Endometrial microvascular endothelial cells (primary cell): ENCODE results near the gene PRPF31. TPM values are rescaled to one million over a fixed set of nuclear protein-coding genes. Genes with fewer than 3 reads are reported as not detected.

ENCODE experiments used
- in situ Hi-C: cut with HindIII; loops from 2 replicates; pipeline ENCODE4 v1.10.0; 2017; ENCODE audit warnings: low sequenced_read_pairs, low pct_unique_long_range_greater_than_20kb; ENCODE audit errors: inconsistent ontology term
- total RNA-seq: library from RNA; depleted of rRNA; stranded (reverse); fragments of >200 nt; gene quantifications from one replicate; pipeline ENCODE4 v1.2.3, GENCODE V29; 2015; ENCODE audit errors: inconsistent ontology term

Gene PRPF31
- total RNA-seq, 1 donor from 2014 or later, result 127 TPM

DNA sequence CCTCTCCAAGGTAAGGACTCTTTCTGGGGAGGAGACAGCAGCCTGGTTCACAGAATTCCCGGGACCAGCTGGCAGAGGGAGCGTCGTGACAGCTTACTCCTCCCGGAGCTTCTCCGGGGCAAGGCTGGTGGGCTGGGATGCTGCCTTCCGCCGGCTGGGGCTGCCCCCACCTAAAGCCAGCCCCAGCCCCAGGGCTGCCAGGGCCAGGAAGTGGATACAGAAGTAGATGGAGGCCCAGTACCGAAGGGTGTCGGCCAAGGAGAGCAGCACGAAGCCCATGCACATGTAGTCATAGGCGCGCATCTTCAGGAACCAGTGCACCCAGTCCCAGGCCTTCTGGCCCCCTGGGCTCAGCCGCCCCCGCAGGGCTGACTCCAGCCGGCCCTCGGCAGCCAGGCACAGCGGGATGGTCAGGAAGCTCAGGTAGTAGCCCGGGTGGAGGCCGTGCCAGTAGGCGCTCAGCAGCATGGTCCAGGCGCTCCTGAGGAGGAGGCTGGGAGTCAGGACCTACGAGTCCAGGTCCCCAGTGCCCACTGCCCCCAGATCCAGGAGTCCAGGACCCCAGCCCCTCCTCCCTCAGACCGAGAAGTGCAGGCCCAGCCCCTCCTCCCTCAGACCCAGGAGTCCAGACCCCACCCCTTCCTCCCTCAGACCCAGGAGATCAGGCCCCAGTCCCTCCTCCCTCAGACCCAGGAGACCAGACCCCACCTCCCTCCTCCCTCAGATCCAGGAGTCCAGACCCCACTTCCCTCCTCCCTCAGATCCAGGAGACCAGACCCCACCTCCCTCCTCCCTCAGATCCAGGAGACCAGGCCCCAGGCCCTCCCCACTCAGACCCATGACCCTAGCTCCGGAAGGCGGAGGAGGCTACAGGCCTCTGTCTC lies 58.6 kb downstream of the PRPF31 start:
- in situ Hi-C loops, result no loop called here

GRCh38 chr19:54178581-54179261 lies 63.2 kb downstream of the PRPF31 start:
- in situ Hi-C loops, result no loop called here

DNA sequence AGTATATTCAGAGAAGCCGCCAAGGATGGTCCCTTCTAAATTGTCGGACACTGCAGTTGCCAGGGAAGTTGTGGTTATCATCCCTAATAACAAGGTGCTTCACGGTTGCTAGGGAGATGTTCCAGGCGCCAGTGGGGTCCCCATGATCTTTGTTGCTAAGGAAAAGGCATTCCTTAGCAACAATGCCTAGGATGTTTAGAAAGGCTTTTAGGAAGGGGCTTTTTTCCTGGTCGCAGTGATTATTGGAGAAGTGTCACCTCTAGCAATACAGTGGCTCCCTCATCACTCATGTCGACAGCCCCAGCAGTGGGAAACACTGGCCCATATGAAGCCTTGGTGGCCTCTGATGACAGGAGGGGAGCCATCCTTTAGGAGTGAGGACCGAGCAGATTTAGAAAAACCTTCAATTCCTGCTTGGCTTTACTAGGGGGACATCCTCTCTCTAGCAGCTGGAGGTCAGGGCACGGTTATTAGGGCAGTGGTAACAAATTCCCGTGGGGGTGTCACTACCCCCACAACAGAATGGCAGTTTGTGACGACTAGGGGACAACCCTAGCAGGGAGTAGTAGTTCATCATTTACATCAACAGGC lies 63.8 kb downstream of the PRPF31 start:
- in situ Hi-C loops, result no loop called here

DNA sequence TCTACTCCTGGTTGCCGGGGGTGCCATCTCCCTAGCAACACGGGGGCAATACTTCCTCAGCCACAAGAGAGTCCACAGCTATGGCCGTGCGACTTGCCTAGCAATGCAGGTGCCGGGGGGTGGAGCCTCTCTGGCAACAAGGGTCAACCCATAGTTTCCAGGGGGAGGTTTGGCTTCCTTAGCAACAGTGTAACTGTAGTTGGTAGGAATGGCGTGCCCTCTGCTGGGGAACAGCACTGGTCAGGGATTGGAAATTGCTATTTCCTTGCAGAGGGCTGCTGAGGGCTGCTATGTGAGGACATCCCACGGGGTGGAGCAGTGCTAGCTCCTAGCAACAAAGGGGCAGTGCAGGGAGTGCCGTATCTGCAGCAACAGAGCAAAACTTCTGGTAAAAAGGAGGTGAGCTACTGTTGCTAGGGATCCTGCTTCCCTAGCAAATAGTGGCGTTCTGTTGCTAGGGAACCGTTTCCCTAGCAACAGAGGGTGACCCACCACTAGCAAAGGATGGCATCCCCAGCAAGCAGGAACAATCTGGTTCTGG lies 64.4 kb downstream of the PRPF31 start:
- in situ Hi-C loops, result no loop called here

DNA sequence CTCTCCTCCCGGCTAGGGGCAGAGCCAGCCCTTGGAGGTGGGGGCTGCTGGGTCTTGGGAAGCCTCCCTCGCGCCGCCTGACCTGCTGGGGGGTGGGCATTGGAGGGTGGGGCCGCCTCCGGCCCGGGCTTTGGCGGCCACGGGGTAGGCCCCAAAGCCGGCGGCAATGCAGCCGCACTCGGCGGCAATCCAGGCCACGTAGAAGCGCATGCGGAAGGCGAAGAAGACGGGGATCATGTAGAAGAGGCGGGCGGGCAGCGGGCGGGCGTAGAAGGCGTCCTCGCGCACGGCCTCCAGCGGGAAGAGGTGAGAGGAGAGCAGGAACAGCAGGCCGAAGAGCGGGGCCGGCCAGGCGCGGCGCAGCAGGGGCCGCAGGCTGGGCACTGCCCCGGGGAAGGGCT lies 65.1 kb downstream of the PRPF31 start:
- in situ Hi-C loops, result no loop called here

Other genes with a start within 250 kb of the PRPF31 start
- gene MYADM, start 247.9 kb upstream of the PRPF31 start, total RNA-seq, result 60.7 TPM
- not detected for gene PRKCG, start 233.6 kb upstream of the PRPF31 start, total RNA-seq
- not detected for gene CACNG7, start 206.5 kb upstream of the PRPF31 start, total RNA-seq
- gene CACNG8, start 152.8 kb upstream of the PRPF31 start, total RNA-seq, result 0.09 TPM
- 3.5 TPM for gene CACNG6, start 124.1 kb upstream of the PRPF31 start, total RNA-seq
- not detected for gene VSTM1, start 51.9 kb upstream of the PRPF31 start, total RNA-seq
- gene TARM1, start 34.4 kb upstream of the PRPF31 start, total RNA-seq, result not detected
- gene OSCAR, start 15.0 kb upstream of the PRPF31 start, total RNA-seq, result not detected
- gene NDUFA3, start 12.9 kb upstream of the PRPF31 start, total RNA-seq, result 16.4 TPM
- 45.4 TPM for gene TFPT, start 97 bp upstream of the PRPF31 start, total RNA-seq
- gene CNOT3, start 22.0 kb downstream of the PRPF31 start, total RNA-seq, result 20.3 TPM
- 15.8 TPM for gene LENG1, start 44.0 kb downstream of the PRPF31 start, total RNA-seq
- gene TMC4, start 57.4 kb downstream of the PRPF31 start, total RNA-seq, result not detected
- gene MBOAT7, start 73.8 kb downstream of the PRPF31 start, total RNA-seq, result 303 TPM
- gene TSEN34, start 75.6 kb downstream of the PRPF31 start, total RNA-seq, result 77.5 TPM
- 2,287 TPM for gene RPS9, start 85.1 kb downstream of the PRPF31 start, total RNA-seq
- gene LILRB3, start 107.3 kb downstream of the PRPF31 start, total RNA-seq, result not detected
- gene LILRA6, start 127.0 kb downstream of the PRPF31 start, total RNA-seq, result not detected
- gene LILRB5, start 141.5 kb downstream of the PRPF31 start, total RNA-seq, result not detected
- not detected for gene LILRB2, start 165.4 kb downstream of the PRPF31 start, total RNA-seq
- not detected for gene LILRA5, start 197.4 kb downstream of the PRPF31 start, total RNA-seq
- gene LILRA4, start 223.4 kb downstream of the PRPF31 start, total RNA-seq, result not detected
- gene LAIR1, start 249.2 kb downstream of the PRPF31 start, total RNA-seq, result not detected